HG02759 (cell line): ENCODE results near the gene MIA2.

Source experiments
- ATAC-seq: cut with Tn5 transposase; IDR thresholded peaks from one replicate; pipeline ENCODE4 v1.9.1; 2021; ENCODE audit warnings: mild to moderate bottlenecking, moderate library complexity; ENCODE audit not compliant: unreplicated experiment

MIA2 gene

DNA sequence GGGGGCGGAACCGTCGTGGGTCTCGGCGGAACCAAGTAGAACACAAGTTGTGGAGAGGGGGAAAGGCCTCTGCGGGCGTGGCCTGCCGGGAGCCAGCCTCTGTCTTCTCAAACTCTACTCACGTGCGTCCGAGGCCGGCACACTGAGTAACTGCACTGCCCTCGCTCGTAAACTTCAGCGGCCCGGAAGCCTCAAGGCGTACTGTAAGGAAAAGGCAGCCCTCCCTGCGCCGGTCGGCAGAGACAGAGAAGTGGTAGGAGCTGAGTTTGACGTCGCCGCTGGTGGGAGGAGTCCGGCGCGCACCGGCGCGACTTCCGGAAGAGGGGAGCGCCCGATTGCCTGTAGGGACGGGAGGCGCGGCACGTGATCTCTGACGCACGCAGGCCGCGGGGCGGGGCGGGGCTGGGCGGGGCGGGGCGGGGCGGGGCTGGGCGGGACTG is 198.5 kb downstream of the MIA2 start, which contains the start of gene FBXO33:
Gene FBXO33, minus strand, starts transcription at position 255 of the 440 bp plus-strand sequence. CDS start 271 bp downstream, outside the sequence.
- peak; percentile 81 for ATAC-seq

DNA sequence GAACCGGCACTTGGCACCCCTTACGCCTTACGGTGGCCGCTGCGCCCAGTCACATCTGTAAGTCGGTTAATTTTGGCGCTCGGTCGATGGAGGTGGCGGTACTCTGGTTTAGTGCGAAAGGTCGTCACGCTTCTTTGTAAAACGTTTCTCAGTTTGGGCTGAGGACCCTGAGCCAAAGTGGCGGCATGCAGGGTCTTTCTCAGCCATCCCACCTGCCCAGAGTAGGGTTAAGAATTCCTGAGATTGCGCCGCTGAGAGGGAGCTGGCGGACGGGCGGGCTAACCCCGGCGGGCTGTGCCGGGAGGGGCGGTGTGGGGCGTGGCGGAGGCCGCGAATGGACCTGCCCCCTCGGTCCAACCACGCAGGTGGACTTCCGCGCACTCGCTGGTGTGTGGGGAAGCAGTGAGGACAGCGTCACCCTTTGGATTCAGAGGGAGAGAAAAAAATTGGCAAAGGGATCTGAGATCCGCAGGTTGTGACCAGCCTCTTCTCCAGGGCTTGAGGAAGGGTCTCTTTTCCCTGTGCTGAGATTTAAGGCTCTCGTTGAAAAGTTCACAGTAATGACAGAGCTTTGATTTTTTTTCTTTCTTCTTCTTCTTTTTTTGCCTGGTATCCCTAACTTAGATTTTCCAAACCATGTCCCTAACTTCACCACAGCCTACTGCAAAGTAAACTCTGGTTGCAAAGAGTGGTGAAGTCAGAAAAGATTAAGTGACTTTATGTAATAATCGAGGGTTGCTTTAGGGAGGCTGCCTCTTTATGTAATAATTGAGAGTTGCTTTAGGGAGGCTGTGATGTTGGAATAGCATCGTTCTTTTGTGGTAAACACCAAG is 199.1 kb downstream of the MIA2 start:
- ATAC-seq, result peak; percentile 72

DNA sequence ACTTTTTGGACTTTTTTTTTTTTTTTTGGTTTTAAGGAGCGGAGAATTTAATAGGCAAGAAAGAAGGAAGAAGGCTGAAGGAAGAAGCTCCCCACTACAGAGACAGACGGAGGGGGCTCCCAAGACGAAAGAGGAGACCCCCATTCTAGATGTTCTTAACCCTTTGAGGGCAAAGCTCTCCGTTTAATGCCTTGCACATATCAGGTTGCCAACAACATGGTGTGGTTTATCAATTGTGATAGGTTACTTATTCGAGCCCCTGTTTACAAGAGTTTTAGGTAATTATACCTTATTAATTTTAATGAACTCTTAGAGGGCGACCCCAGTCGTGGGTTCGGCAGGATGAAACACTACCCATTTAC is 199.7 kb downstream of the MIA2 start:
- ATAC-seq, result no peak

GRCh38 chr14:39434401-39434800 is 200.7 kb downstream of the MIA2 start:
- no peak for ATAC-seq

DNA sequence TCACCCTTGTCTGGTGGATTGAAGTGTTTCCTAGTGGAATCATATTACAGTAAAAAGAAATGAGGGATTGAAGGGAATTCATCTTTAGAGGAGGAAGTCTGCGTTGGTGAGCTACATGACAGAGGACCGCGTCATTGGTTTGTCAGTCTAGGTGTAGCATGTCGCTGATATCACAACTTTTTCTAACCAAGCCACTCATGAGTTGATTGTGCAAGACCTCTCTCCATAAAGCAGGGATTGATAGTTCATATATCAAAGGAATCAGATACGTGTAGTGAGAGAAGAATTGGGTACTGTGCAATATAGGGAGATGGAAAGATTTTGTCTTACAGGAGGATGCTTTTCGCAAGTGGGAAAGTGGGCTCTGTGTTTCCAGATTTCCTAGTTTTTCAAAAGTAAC is 201.5 kb downstream of the MIA2 start:
- no peak for ATAC-seq
